Measurements from ENCODE around the gene MMP10.
A peak's percentile ranks its signal among the peaks of the same experiment; 100 is the strongest.
"Not testable (repeated sequence)": the region's sequence is repeated elsewhere in the genome, so short reads cannot be mapped to it uniquely, and the experiment has no call there.

The MMP10 gene

DNA sequence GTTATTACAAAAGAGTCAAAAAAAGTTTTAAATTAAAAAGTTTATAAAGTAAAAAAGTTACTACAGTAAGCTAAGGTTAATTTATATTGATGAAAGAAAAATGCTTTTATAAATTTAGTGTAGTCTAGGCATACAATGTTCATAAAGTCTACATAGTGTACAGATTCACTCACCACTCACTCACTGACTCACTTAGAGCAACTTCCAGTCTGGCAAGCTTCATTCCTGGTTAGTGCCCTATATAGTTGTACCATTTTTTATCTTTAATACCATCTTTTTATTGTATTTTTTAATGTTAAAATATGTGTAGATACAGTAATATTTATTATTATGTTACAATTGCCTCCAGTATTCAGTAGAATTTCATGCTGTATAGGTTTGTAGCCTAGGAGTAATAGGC is 2.6 kb upstream of the MMP10 start:
- DNase-seq (ENCODE audit: low spot score), result no peak

- no peak for DNase-seq (ENCODE audit: low spot score)
These were observed 1.2 kb upstream of the MMP10 start for GRCh38 chr11:102781676-102782075.

GRCh38 chr11:102776454-102776853 is 4.0 kb downstream of the MMP10 start:
- DNase-seq (ENCODE audit: low spot score), result no peak

DNA sequence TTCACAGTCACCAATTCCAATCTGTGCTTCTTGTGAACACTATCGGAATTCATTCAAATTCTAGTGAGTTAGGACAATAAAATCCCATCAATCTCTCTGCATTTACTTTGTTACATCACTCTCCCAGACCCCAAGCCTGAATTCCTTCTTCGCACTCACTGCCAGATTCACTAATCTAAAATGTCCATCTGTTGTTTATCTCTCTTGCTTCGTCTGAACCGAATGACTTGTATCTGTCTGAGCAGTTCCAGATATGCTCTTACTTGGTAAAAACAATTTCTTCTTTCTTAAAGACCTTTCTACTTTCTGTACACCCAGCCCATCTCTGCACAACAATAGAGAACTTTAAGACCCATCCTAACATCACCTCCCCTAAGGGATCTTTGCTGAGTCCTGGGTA is 7.0 kb downstream of the MMP10 start:
- no peak for DNase-seq (ENCODE audit: low spot score)

- DNase-seq (ENCODE audit: low spot score), result no peak
These were observed 9.1 kb downstream of the MMP10 start for GRCh38 chr11:102771351-102771750.

GRCh38 chr11:102770191-102770590 is 10.2 kb downstream of the MMP10 start:
- no peak for DNase-seq (ENCODE audit: low spot score)

DNA sequence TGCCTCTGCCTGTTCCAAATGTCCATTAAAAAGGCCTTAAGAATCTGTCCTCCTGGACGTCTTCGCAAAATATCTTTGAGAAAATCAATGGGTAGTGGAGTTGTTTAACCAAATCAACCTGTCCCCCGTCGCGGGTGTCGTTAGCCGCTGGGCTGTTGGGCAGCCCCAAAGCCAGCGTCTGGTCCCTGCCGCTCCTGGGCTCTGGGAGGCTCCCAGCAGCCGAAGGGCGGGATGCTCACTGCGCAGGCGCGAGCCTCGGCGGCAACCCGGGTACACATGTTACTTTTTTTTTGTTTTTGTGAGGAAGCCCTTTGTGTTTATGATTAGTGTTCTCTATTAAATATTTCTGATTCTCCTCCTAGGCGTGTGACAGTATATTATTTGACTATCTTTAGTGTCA is 12.6 kb downstream of the MMP10 start:
- DNase-seq (ENCODE audit: low spot score), result no peak

- no peak for DNase-seq (ENCODE audit: low spot score)
These were observed 17.0 kb downstream of the MMP10 start for GRCh38 chr11:102763440-102763839.

DNA sequence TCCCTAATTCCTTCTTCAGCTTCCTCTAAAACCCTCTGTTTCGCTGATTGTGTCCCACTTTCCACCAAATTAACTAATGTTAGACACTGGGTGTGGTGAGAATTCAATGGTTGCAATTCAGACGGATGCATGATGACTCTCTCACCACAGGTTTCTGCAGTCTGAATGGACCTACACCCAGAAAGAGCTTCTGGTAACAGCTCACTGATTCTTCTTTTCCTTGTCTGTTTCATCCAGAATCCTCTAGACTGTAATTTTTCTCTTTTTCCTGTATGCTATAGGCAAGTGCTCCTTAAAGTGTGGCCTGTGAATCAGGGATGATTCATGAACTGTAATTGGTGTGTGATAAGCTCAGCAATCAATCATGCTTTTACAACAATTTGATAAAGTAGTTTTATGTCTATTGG is 18.1 kb downstream of the MMP10 start:
- DNase-seq (ENCODE audit: low spot score), result no peak

- DNase-seq (ENCODE audit: low spot score), result no peak
These were observed 18.7 kb downstream of the MMP10 start for GRCh38 chr11:102761646-102762238.

- no peak for DNase-seq (ENCODE audit: low spot score)
These were observed 19.9 kb downstream of the MMP10 start for GRCh38 chr11:102760344-102761035.

- no peak for DNase-seq (ENCODE audit: low spot score)
These were observed 22.4 kb downstream of the MMP10 start for GRCh38 chr11:102757823-102758549.

DNA sequence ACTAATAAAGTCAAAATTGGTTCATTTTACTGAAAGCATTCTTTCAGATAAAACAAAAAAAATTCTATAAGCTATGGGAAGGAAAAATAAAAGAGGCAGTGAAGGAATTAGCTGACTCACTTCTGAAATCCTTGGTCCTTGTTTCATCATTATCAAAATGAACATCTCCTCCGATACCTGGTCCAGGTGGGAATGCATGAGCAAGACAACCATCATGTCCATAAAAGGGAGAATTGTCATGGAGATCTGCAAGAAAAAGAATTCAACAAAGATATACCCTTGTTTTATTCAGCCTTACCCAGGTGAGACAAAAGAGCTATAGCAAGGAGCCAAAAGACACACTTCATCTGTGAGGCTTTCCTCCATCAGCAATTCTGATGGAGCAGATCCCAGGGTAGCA is 27.2 kb downstream of the MMP10 start:
- no peak for DNase-seq (ENCODE audit: low spot score)

DNA sequence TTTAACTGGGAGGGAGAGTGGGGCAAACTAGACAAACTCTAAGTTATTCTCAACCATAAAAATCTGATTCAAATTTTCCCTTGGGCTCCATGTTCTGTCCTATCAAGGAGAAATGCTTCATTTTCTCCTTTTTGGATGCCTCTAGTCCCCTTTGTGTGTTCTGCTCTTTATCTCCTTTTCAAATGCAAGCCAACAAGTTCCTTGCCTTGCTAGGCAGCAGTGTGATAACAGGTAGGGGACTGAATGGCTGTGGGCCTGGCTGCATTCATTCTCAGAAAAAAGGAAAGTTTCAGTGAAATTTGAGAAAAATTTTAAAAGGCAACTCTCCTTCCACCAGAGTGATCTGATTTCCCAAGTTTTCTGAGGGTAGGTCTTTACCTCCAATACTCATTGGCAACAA is 28.8 kb downstream of the MMP10 start:
- DNase-seq (ENCODE audit: low spot score), result no peak

- no peak for DNase-seq (ENCODE audit: low spot score)
These were observed 31.2 kb downstream of the MMP10 start for GRCh38 chr11:102749101-102749722.

- not testable (repeated sequence) for DNase-seq (ENCODE audit: low spot score)
These were observed 33.5 kb downstream of the MMP10 start for GRCh38 chr11:102746746-102747578.

- no peak for DNase-seq (ENCODE audit: low spot score)
These were observed 45.8 kb downstream of the MMP10 start for GRCh38 chr11:102734650-102735049.

GRCh38 chr11:102733232-102733875 is 47.1 kb downstream of the MMP10 start:
- no peak for DNase-seq (ENCODE audit: low spot score)

DNA sequence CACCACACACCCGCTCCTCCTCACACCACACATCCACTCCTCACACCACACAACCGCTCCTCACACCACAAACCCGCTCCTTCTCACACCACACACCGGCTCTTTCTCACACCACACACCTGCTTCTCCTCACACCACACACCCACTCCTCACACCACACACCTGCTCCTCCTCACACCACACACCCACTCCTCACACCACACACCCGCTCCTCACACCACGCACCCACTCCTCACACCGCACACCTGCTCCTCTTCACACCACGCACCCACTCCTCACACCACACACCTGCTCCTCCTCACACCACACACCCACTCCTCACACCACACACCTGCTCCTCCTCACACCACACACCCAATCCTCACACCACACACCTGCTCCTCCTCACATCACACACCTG is 49.5 kb downstream of the MMP10 start:
- DNase-seq (ENCODE audit: low spot score), result peak; percentile 72

- DNase-seq (ENCODE audit: low spot score), result no peak
These were observed 50.3 kb downstream of the MMP10 start for GRCh38 chr11:102729849-102730815.

All from left forelimb (tissue), 1 donor.